PC-3 (cell line): Measurements from ENCODE around the gene POLR2L. TPM values are rescaled to one million over a fixed set of nuclear protein-coding genes. Genes with fewer than 3 reads are reported as not detected.
A peak's percentile ranks its signal among the peaks of the same experiment; 100 is the strongest.

Experiments
- ATAC-seq: fragments of 200-7000 bp; cut with Tn5 transposase; 2 replicates; pipeline ENCODE4 v1.9.1; 2020; ENCODE audit warnings: mild to moderate bottlenecking, moderate library complexity
- BruUV-seq: library from RNA; stranded (reverse); fragments of 400-500 nt; replicated peaks from 2 replicates; lab custom pipeline; 2021; lab: Mats Ljungman, UMichigan
- CTCF ChIA-PET: fragments of 300-600 bp; sonication (Branson Sonifier 250); formaldehyde crosslinking; loops from one replicate; lab custom pipeline; 2022; ENCODE audit warnings: antibody characterized with exemption; lab: Charles Lee
- POLR2A ChIA-PET: fragments of 300-600 bp; sonication (Branson Sonifier 250); formaldehyde crosslinking; loops from one replicate; lab custom pipeline; 2022; ENCODE audit warnings: antibody characterized with exemption; ENCODE audit not compliant: unreplicated experiment; lab: Charles Lee
- DNase-seq: peaks from one replicate; pipeline ENCODE4 v3.0.0-alpha.2; 2015
- H2AFZ ChIP-seq: fragments of 300-600 bp; sonication (generic); 2 replicates; pipeline ENCODE4 v1.6.0; 2016; ENCODE audit warnings: antibody characterized with exemption, low read length
- H3F3A ChIP-seq: fragments of 300-600 bp; sonication (generic); one replicate; pipeline ENCODE4 v1.6.0; 2017; ENCODE audit warnings: antibody characterized with exemption, low read length, control low read depth, mild to moderate bottlenecking; ENCODE audit not compliant: unreplicated experiment
- H3K27ac ChIP-seq: fragments of 300-600 bp; sonication (generic); 2 replicates; pipeline ENCODE4 v1.5.1; 2016; ENCODE audit warnings: mild to moderate bottlenecking, low read length
- H3K27me3 ChIP-seq: fragments of 300-600 bp; sonication (generic); 2 replicates; pipeline ENCODE4 v1.6.1; 2016; ENCODE audit warnings: low read length, mixed read lengths
- H3K36me3 ChIP-seq: fragments of 300-600 bp; sonication (generic); 2 replicates; pipeline ENCODE4 v1.6.1; 2016; ENCODE audit warnings: low read depth, mixed run types, low read length, mixed read lengths
- H3K4me1 ChIP-seq: fragments of 300-600 bp; sonication (generic); 2 replicates; pipeline ENCODE4 v1.5.1; 2016; ENCODE audit warnings: low read length; ENCODE audit not compliant: insufficient read depth
- H3K4me2 ChIP-seq: fragments of 300-600 bp; sonication (generic); 2 replicates; pipeline ENCODE4 v1.6.0; 2016; ENCODE audit warnings: low read length
- H3K4me3 ChIP-seq: fragments of 300-600 bp; sonication (generic); 2 replicates; pipeline ENCODE4 v1.5.1; 2016; ENCODE audit warnings: mild to moderate bottlenecking, low read length, mixed read lengths
- H3K79me2 ChIP-seq: fragments of 300-600 bp; sonication (generic); 2 replicates; pipeline ENCODE4 v1.6.1; 2017; ENCODE audit warnings: low read length, mixed read lengths
- H3K9ac ChIP-seq: fragments of 300-600 bp; sonication (generic); 2 replicates; pipeline ENCODE4 v1.6.0; 2016; ENCODE audit warnings: mild to moderate bottlenecking, low read length
- H3K9me2 ChIP-seq: fragments of 300-600 bp; sonication (generic); replicated peaks from 2 replicates; pipeline ENCODE4 v1.6.1; 2016; ENCODE audit warnings: mixed run types, low read length, mixed read lengths
- H3K9me3 ChIP-seq: fragments of 300-600 bp; sonication (generic); 2 replicates; pipeline ENCODE4 v1.6.1; 2016; ENCODE audit warnings: low read length, mixed read lengths
- H4K20me1 ChIP-seq: fragments of 300-600 bp; sonication (generic); 2 replicates; pipeline ENCODE4 v1.6.1; 2016; ENCODE audit warnings: low read length, mixed read lengths
- EZH2 ChIP-seq: fragments of 300-600 bp; sonication (generic); IDR thresholded peaks from one replicate; pipeline ENCODE4 v1.6.1; 2017; ENCODE audit warnings: antibody characterized with exemption, mild to moderate bottlenecking, low read length; ENCODE audit not compliant: unreplicated experiment
- EZH2phosphoT487 ChIP-seq: fragments of 300-600 bp; sonication (generic); IDR thresholded peaks from 2 replicates; pipeline ENCODE4 v1.6.1; 2018; ENCODE audit warnings: mild to moderate bottlenecking, antibody characterized with exemption, low read length, borderline replicate concordance
- intact Hi-C: fragments of 100-400 bp; cut with micrococcal nuclease; formaldehyde crosslinking; loops from 2 replicates; pipeline ENCODE4 v1.9.0; 2023
- total RNA-seq: library from RNA; depleted of rRNA; stranded (reverse); fragments of >200 nt; gene quantifications from 2 replicates; pipeline ENCODE4 v1.2.3, GENCODE V29; 2014
- TF ChIP-seq, protein P1 (sequence below): fragments of 300-600 bp; sonication (generic); conservative IDR thresholded peaks from 2 replicates; pipeline ENCODE4 v1.5.1; 2017; ENCODE audit warnings: antibody characterized with exemption, low read depth, mild to moderate bottlenecking, low read length

Gene POLR2L
- total RNA-seq, 1 experiment from 2014 or later: 1,148 TPM

DNA sequence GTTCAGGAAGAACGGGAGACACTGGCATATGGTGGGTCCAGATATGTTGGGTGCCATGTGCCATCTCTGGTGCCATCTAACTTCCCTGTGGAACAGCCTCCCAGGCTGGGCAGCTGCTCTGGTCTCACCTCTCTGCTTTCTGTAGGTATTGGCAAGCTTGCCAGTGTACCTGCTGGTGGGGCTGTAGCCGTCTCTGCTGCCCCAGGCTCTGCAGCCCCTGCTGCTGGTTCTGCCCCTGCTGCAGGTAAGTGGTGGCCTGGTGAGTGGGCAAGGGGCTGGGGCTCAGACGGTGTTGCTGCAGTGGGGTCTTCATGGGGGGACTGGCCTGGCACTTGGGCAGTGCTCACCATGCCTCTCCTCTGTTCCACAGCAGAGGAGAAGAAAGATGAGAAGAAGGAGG lies 29.9 kb downstream of the POLR2L start:
- intact Hi-C loops: no loop called here
- H3K27ac ChIP-seq: no peak overlapping the region
- H3F3A ChIP-seq: peaks cover 5% of the 10 kb centered on the region
- no peak overlapping the region for H2AFZ ChIP-seq
- POLR2A ChIA-PET: no interaction called here
- no peaks in the 10 kb centered on the region for H3K27me3 ChIP-seq
- ATAC-seq (no peak), DNase-seq (no peak)
- no peaks in the 10 kb centered on the region for H3K9me3 ChIP-seq
- peaks cover 34% of the 10 kb centered on the region for H4K20me1 ChIP-seq
- H3K4me3 ChIP-seq: peak overlapping the region; percentile 93; the same call in 1 of the 2 replicates
- H3K9ac ChIP-seq: no peak overlapping the region
- no peaks in the 10 kb centered on the region for H3K9me2 ChIP-seq
- H3K36me3 ChIP-seq: peaks cover 33% of the 10 kb centered on the region
- CTCF ChIA-PET: interaction anchor here (0.6 kb wide), 1 partner anchor 109 kb away, joined by 3 read pairs; no protein-coding TSS in a partner anchor
- TF ChIP-seq EZH2phosphoT487 (no peak), EZH2 (no peak)
- peaks cover 50% of the 10 kb centered on the region for H3K79me2 ChIP-seq
- H3K4me1 ChIP-seq: peaks cover 20% of the 10 kb centered on the region
- H3K4me2 ChIP-seq: peak overlapping the region; percentile 99; the same call in 1 of the 2 replicates
- no TSS peak for BruUV-seq

DNA sequence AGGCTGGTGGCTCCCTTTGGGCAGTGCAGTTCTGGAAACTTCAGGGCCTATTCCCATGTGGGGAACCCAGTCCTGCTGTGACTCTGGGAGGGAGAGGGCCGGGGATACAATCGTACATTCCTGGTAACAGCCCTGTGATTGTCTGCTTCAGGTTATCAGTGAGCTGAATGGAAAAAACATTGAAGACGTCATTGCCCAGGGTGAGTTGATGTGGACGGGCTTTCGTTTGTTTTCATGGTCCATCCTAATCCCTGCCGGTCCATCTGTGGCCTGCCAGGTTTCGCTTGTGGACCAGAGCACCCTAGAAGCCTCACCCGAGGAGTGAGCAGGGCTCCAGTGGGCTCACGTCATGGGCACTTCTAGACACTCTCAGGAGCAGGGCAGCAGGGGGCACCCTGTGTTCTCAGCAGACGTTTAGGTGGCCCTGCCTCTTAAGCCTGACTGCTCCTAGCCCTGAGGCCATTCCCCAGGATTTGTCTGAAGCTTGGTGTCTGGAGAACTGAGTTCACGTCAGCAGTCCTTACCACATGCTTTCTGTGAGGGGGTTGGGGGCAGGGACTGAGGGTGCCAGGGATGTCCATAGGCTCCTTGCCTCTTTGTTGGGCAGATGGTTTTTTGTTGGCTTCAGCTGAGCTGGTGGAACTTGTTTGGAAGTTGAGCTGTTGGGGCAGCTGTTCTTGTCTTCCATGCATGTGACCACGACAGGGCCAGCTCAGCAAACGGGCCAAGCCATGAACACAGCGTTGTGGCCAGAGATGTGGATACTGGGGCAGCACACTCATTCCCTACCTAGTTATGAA lies 30.7 kb downstream of the POLR2L start:
- POLR2A ChIA-PET: no interaction called here
- DNase-seq (no peak), ATAC-seq (no peak)
- Histone ChIP-seq H3K27me3 (no peaks in the 10 kb centered on the region), H3F3A (peaks cover 5% of the 10 kb centered on the region), H3K9me2 (no peaks in the 10 kb centered on the region), H3K4me2 (peak overlapping the region; percentile 99), H3K27ac (no peak overlapping the region), H4K20me1 (peaks cover 34% of the 10 kb centered on the region), H3K9ac (peak overlapping the region; percentile 95; the same call in 1 of the 2 replicates), H3K4me3 (peak overlapping the region; percentile 93), H2AFZ (no peak overlapping the region), H3K79me2 (peaks cover 50% of the 10 kb centered on the region), H3K36me3 (peaks cover 33% of the 10 kb centered on the region), H3K9me3 (no peaks in the 10 kb centered on the region), H3K4me1 (peaks cover 20% of the 10 kb centered on the region)
- BruUV-seq: no TSS peak
- intact Hi-C loops: no loop called here
- CTCF ChIA-PET: interaction anchor here (0.6 kb wide), 2 partner anchors 23 to 109 kb away, joined by 3 to 10 read pairs; no protein-coding TSS in a partner anchor
- TF ChIP-seq, protein P1, sequence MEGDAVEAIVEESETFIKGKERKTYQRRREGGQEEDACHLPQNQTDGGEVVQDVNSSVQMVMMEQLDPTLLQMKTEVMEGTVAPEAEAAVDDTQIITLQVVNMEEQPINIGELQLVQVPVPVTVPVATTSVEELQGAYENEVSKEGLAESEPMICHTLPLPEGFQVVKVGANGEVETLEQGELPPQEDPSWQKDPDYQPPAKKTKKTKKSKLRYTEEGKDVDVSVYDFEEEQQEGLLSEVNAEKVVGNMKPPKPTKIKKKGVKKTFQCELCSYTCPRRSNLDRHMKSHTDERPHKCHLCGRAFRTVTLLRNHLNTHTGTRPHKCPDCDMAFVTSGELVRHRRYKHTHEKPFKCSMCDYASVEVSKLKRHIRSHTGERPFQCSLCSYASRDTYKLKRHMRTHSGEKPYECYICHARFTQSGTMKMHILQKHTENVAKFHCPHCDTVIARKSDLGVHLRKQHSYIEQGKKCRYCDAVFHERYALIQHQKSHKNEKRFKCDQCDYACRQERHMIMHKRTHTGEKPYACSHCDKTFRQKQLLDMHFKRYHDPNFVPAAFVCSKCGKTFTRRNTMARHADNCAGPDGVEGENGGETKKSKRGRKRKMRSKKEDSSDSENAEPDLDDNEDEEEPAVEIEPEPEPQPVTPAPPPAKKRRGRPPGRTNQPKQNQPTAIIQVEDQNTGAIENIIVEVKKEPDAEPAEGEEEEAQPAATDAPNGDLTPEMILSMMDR: peak; percentile 28; the same call in 1 of the 2 replicates
- no peak for TF ChIP-seq EZH2

DNA sequence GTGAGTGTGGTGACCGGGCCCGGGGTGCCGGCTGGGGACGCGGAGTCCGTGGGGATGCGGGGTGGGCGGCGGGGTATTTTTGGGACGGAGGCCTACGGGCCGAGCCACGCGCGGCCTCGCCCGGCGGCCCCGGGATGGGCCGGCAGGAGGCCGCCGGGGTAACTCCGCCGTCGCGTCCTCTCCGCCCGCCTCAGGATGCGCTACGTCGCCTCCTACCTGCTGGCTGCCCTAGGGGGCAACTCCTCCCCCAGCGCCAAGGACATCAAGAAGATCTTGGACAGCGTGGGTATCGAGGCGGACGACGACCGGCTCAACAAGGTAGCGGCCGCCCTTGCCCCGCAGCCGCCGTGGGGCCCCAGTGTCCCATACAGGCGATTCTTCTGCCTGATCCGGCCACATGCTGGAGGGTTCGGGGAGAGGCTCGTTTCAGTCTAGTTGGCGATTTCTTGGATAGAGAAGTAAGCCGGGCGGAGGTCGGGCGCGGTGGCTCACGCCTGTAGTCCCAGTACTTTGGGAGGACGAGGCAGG lies 32.2 kb downstream of the POLR2L start:
- TF ChIP-seq EZH2phosphoT487 (no peak), EZH2 (no peak)
- TF ChIP-seq, protein P1: no peak
- Histone ChIP-seq H3K27ac (peak overlapping the region; percentile 93), H3K4me3 (peak overlapping the region; percentile 93), H3K27me3 (no peaks in the 10 kb centered on the region), H4K20me1 (peaks cover 34% of the 10 kb centered on the region), H3K9ac (peak overlapping the region; percentile 95), H3K4me2 (peak overlapping the region; percentile 99), H3K36me3 (peaks cover 33% of the 10 kb centered on the region), H3K9me2 (no peaks in the 10 kb centered on the region), H2AFZ (no peak overlapping the region), H3K9me3 (no peaks in the 10 kb centered on the region), H3F3A (peaks cover 5% of the 10 kb centered on the region), H3K4me1 (peaks cover 23% of the 10 kb centered on the region), H3K79me2 (peaks cover 50% of the 10 kb centered on the region)
- intact Hi-C loops: no loop called here
- DNase-seq: no peak
- CTCF ChIA-PET: no interaction called here
- POLR2A ChIA-PET: no interaction called here
- TSS peak; percentile 61 for BruUV-seq
- no peak for ATAC-seq
